ENCODE data around the gene ANGPTL8. TPM values are rescaled to one million over a fixed set of nuclear protein-coding genes. Genes with fewer than 3 reads are reported as not detected.
A peak's percentile ranks its signal among the peaks of the same experiment; 100 is the strongest.

Gene ANGPTL8
- total RNA-seq, 3 donors from 2014 or later: not detected

GRCh38 chr19:11261431-11261970 lies 22.1 kb downstream of the ANGPTL8 start:
- H3K9me3 ChIP-seq: no peaks in the 10 kb centered on the region
- TF ChIP-seq CTCF (IDR thresholded peaks at IDR 0.05): no peak
- no peaks in the 10 kb centered on the region for H3K36me3 ChIP-seq (ENCODE audit: low read depth)
- peak overlapping the region; percentile 54 for H3K4me3 ChIP-seq
- H3K4me1 ChIP-seq (ENCODE audit: low read depth): peaks cover 24% of the 10 kb centered on the region
- no peak for ATAC-seq
- DNase-seq: peak in 2 of 3 donors; percentile 24 to 56
- intact Hi-C loops (cut with DNase I, micrococcal nuclease): no loop called here

- peaks cover 26% of the 10 kb centered on the region for H3K4me1 ChIP-seq (ENCODE audit: low read depth)
Observed at GRCh38 chr19:11261971-11262839, 22.8 kb downstream of the ANGPTL8 start, which contains the start of gene DOCK6. TSS of gene DOCK6 (minus strand) at chr19:11262524. CDS start at chr19:11262440, 84 bp downstream.

GRCh38 chr19:11263726-11264125 lies 24.3 kb downstream of the ANGPTL8 start:
- peaks cover 26% of the 10 kb centered on the region for H3K4me1 ChIP-seq (ENCODE audit: low read depth)
- no peaks in the 10 kb centered on the region for H3K9me3 ChIP-seq
- no peak for ATAC-seq
- no peak for DNase-seq
- intact Hi-C loops (cut with DNase I, micrococcal nuclease): no loop called here
- no peaks in the 10 kb centered on the region for H3K36me3 ChIP-seq (ENCODE audit: low read depth)
- TF ChIP-seq CTCF (IDR thresholded peaks at IDR 0.05): no peak
- H3K4me3 ChIP-seq: no peak overlapping the region

More at GRCh38 chr19:11261971-11262839, 22.8 kb downstream of the ANGPTL8 start, which contains the start of gene DOCK6:
- DNase-seq: peak; percentile 65 to 75 (median 74)
- H3K9me3 ChIP-seq: no peaks in the 10 kb centered on the region
- no peaks in the 10 kb centered on the region for H3K36me3 ChIP-seq (ENCODE audit: low read depth)
- intact Hi-C loops (cut with DNase I, micrococcal nuclease): no loop called here
- H3K4me3 ChIP-seq: peak within 1 kb of the TSS; percentile 54
- no peak for TF ChIP-seq CTCF (IDR thresholded peaks at IDR 0.05)
- ATAC-seq: peak; percentile 39

GRCh38 chr19:11264452-11265176 lies 25.2 kb downstream of the ANGPTL8 start:
- intact Hi-C loops (cut with DNase I, micrococcal nuclease): no loop called here
- Histone ChIP-seq H3K4me1 (ENCODE audit: low read depth) (peaks cover 26% of the 10 kb centered on the region), H3K36me3 (ENCODE audit: low read depth) (no peaks in the 10 kb centered on the region), H3K4me3 (no peak overlapping the region), H3K9me3 (no peaks in the 10 kb centered on the region)
- peak; percentile 90 to 93 (median 92) for DNase-seq
- peak; percentile 84 for ATAC-seq
- no peak for TF ChIP-seq CTCF (IDR thresholded peaks at IDR 0.05)

GRCh38 chr19:11265177-11265784 lies 25.9 kb downstream of the ANGPTL8 start:
- DNase-seq (peak in 1 of 3 donors; percentile 24), ATAC-seq (peak; percentile 5)
- no peaks in the 10 kb centered on the region for H3K36me3 ChIP-seq (ENCODE audit: low read depth)
- H3K4me3 ChIP-seq: no peak overlapping the region
- TF ChIP-seq CTCF (IDR thresholded peaks at IDR 0.05): no peak
- peaks cover 26% of the 10 kb centered on the region for H3K4me1 ChIP-seq (ENCODE audit: low read depth)
- intact Hi-C loops (cut with DNase I, micrococcal nuclease): no loop called here
- H3K9me3 ChIP-seq: no peaks in the 10 kb centered on the region

Data from mucosa of descending colon (tissue), 3 donors.